ENCODE results near the gene NFKBIE. TPM values are rescaled to one million over a fixed set of nuclear protein-coding genes. Genes with fewer than 3 reads are reported as not detected.
A peak's percentile ranks its signal among the peaks of the same experiment; 100 is the strongest.

NFKBIE gene
- total and polyA plus RNA-seq, 2 of the 13 experiments (the other 11 are each of a cell fraction or from before 2014, with no cell fraction given): 6.7 to 14.5 TPM

DNA sequence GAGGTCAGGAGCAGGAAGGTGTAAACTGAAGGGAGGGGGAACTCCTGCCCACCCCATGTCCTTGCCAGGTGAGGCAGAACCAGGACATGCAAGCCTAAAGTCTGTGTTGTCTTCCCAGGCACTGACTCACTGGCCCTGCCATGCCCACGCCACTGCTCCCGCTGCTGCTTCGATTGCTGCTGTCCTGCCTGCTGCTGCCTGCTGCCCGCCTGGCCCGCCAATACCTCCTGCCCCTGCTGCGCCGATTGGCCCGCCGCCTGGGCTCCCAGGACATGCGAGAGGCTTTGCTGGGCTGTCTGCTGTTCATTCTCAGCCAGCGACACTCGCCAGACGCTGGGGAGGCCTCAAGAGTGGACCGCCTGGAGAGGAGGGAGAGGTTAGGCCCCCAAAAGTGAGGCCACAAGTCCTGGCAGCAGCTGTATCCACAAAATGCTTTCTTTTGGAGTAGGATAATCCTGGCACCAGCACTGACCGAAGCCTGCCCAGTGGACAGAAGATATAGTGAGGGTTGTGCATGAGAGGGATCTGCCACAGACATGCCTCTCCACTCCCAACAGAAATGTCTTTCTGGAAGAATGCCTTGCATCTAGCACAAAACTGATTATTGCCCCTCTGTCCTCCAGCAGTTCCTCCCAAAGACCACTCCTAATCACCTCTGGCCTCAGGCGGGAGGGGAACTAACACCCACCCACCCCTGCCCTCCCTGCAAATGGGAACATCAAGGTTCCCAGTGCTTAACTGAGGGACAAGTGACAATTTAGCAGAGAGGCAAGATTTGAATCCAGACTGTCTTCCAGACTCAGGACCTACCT is 47.8 kb downstream of the NFKBIE start (continued):
- TF ChIP-seq MIXL1 (CRISPR knock-in tag; IDR thresholded peaks at IDR 0.05) (no peak), SSRP1 (CRISPR knock-in tag; IDR thresholded peaks at IDR 0.05) (no peak), HDAC6 (IDR thresholded peaks at IDR 0.05; ENCODE audit: low read depth, low read length) (no peak), ZBTB39 (CRISPR knock-in tag; IDR thresholded peaks at IDR 0.05) (no peak), ZNF891 (CRISPR knock-in tag; IDR thresholded peaks at IDR 0.05) (peak; percentile 88), EP300 (IDR thresholded peaks at IDR 0.05; ENCODE audit: low read depth in 2 of 2, low read length in 2 of 2) (no peak), EP300 (CRISPR knock-in tag; IDR thresholded peaks at IDR 0.05; ENCODE audit: borderline replicate concordance) (0 out of 2 replicates have a peak, but pooled peaks have one; percentile 41), ZNF136 (CRISPR knock-in tag; IDR thresholded peaks at IDR 0.05; ENCODE audit: low read depth) (no peak), PPARG (CRISPR knock-in tag; conservative IDR thresholded peaks at IDR 0.05) (no peak), EED (CRISPR knock-in tag; IDR thresholded peaks at IDR 0.05) (peak; percentile 82), ZNF33B (CRISPR knock-in tag; IDR thresholded peaks at IDR 0.05) (no peak), ZFP1 (CRISPR knock-in tag; IDR thresholded peaks at IDR 0.05) (no peak), GPN1 (CRISPR knock-in tag; IDR thresholded peaks at IDR 0.05; ENCODE audit: borderline replicate concordance) (no peak), ZNF790 (CRISPR knock-in tag; IDR thresholded peaks at IDR 0.05; ENCODE audit: borderline replicate concordance) (no peak), ZNF253 (CRISPR knock-in tag; IDR thresholded peaks at IDR 0.05; ENCODE audit: borderline replicate concordance) (peak; percentile 61; the same call in 1 of the 2 replicates), TFDP1 (CRISPR knock-in tag; IDR thresholded peaks at IDR 0.05; ENCODE audit: borderline replicate concordance) (peak; percentile 93), PHB2 (IDR thresholded peaks at IDR 0.05; ENCODE audit: partially characterized antibody) (no peak), SRSF9 (IDR thresholded peaks at IDR 0.05; ENCODE audit: borderline replicate concordance, insufficient read depth, low read depth, low read length, poor library complexity, severe bottlenecking) (no peak), FOSL2 (CRISPR knock-in tag; IDR thresholded peaks at IDR 0.05) (peak; percentile 42)
- TF ChIP-seq, protein P1, sequence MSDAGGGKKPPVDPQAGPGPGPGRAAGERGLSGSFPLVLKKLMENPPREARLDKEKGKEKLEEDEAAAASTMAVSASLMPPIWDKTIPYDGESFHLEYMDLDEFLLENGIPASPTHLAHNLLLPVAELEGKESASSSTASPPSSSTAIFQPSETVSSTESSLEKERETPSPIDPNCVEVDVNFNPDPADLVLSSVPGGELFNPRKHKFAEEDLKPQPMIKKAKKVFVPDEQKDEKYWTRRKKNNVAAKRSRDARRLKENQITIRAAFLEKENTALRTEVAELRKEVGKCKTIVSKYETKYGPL (CRISPR knock-in tag; IDR thresholded peaks at IDR 0.05): no peak
- TF ChIP-seq, protein P2, sequence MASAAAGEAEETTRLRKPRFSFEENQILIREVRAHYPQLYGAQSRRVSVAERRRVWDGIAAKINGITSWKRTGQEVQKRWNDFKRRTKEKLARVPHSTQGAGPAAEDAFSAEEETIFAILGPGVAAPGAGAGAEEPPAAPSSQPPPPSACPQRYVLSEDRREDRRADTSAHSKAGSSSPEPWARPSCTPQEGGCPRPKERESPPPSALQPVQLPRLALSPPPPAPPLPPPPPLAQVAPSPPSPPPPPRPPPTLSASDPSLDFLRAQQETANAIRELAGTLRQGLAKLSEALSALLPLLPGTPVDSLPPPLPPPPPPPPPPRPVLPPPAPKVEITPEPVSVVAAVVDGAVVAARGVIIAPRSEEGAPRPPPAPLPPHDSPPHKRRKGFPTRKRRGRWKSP (CRISPR knock-in tag; IDR thresholded peaks at IDR 0.05): 0 out of 2 replicates have a peak, but pooled peaks have one; percentile 20
- TF ChIP-seq, protein P3, sequence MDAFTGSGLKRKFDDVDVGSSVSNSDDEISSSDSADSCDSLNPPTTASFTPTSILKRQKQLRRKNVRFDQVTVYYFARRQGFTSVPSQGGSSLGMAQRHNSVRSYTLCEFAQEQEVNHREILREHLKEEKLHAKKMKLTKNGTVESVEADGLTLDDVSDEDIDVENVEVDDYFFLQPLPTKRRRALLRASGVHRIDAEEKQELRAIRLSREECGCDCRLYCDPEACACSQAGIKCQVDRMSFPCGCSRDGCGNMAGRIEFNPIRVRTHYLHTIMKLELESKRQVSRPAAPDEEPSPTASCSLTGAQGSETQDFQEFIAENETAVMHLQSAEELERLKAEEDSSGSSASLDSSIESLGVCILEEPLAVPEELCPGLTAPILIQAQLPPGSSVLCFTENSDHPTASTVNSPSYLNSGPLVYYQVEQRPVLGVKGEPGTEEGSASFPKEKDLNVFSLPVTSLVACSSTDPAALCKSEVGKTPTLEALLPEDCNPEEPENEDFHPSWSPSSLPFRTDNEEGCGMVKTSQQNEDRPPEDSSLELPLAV (CRISPR knock-in tag; conservative IDR thresholded peaks at IDR 0.05; ENCODE audit: low read depth): no peak
- TF ChIP-seq, protein P4, sequence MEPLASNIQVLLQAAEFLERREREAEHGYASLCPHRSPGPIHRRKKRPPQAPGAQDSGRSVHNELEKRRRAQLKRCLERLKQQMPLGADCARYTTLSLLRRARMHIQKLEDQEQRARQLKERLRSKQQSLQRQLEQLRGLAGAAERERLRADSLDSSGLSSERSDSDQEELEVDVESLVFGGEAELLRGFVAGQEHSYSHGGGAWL (CRISPR knock-in tag; IDR thresholded peaks at IDR 0.05): peak; percentile 82

Measured in HepG2 (cell line).